Activated T-cell treated with anti-CD3 and anti-CD28 coated beads, Interleukin-2, amount 50 U/mL, for 72 hours (primary cell): Measurements from ENCODE around the gene SLC13A2. TPM values are rescaled to one million over a fixed set of nuclear protein-coding genes. Genes with fewer than 3 reads are reported as not detected.
"Not testable (repeated sequence)": the region's sequence is repeated elsewhere in the genome, so short reads cannot be mapped to it uniquely, and the experiment has no call there.

ENCODE experiments used
- ATAC-seq, 2 donors: fragments of 150-1000 bp; cut with Tn5 transposase; replicated peaks in 1 of 2; 2 replicates each; pipeline ENCODE4 v1.10.0; 2021; ENCODE audit warnings: moderate library complexity in 2 of 2, mild to moderate bottlenecking in 1 of 2
- DNase-seq, 2 donors: peaks; one replicate each; pipeline ENCODE4 v3.0.0; 2021 to 2022; ENCODE audit warnings: mixed read lengths in 1 of 2
- H3K27ac Mint-ChIP-seq: one replicate; pipeline ENCODE4 v1.8.0; 2022; ENCODE audit warnings: mild to moderate bottlenecking, moderate library complexity, mixed read lengths
- H3K27me3 Mint-ChIP-seq: one replicate; pipeline ENCODE4 v1.8.0; 2022; ENCODE audit warnings: low read depth, mixed read lengths
- H3K36me3 Mint-ChIP-seq, 2 donors: one replicate each; pipeline ENCODE4 v1.8.0; 2022; ENCODE audit warnings: mixed read lengths in 2 of 2, mild to moderate bottlenecking in 1 of 2; ENCODE audit not compliant: insufficient read depth in 2 of 2
- H3K4me1 Mint-ChIP-seq: one replicate; pipeline ENCODE4 v1.8.0; 2022; ENCODE audit warnings: low read depth, mixed read lengths
- H3K4me3 Mint-ChIP-seq, 2 donors: one replicate each; pipeline ENCODE4 v1.8.0; 2022; ENCODE audit warnings: mild to moderate bottlenecking in 2 of 2, mixed read lengths in 2 of 2, moderate library complexity in 2 of 2
- H3K9me3 Mint-ChIP-seq, 2 donors: one replicate each; pipeline ENCODE4 v1.8.0; 2022; ENCODE audit warnings: mixed read lengths in 2 of 2
- total RNA-seq, 2 donors: library from RNA; stranded (reverse); gene quantifications; one replicate each; pipeline ENCODE4 v1.2.3, GENCODE V29; 2022

The SLC13A2 gene
- total RNA-seq, 2 donors from 2014 or later: not detected

DNA sequence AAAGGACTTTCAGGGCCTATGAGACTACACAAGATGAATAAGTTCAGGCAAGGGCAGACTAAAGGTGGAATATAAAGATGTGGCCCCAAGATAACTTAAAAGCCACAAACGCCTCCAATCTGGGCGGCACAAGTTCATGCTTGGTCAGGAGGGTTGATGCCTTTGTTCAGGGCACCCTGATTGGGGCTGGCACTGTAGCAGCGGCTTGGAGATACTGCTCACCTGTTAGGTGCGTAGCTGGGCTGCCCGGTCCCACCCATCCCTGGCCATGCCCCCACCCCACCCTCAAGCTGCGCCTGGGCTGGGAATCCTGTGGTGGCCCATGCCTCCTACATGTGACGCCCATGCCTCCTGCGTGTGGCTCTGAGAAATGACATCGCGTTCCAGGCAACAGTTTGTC, 12.5 kb upstream of the SLC13A2 start:
- no peak overlapping the region for H3K4me3 Mint-ChIP-seq
- H3K4me1 Mint-ChIP-seq: no peaks in the 10 kb centered on the region
- ATAC-seq: no peak
- no peak for DNase-seq
- peaks cover 0 to 2% of the 10 kb centered on the region in 2 donors for H3K36me3 Mint-ChIP-seq
- peaks cover 8% of the 10 kb centered on the region for H3K27me3 Mint-ChIP-seq
- no peaks in the 10 kb centered on the region for H3K9me3 Mint-ChIP-seq
- H3K27ac Mint-ChIP-seq: no peak overlapping the region

DNA sequence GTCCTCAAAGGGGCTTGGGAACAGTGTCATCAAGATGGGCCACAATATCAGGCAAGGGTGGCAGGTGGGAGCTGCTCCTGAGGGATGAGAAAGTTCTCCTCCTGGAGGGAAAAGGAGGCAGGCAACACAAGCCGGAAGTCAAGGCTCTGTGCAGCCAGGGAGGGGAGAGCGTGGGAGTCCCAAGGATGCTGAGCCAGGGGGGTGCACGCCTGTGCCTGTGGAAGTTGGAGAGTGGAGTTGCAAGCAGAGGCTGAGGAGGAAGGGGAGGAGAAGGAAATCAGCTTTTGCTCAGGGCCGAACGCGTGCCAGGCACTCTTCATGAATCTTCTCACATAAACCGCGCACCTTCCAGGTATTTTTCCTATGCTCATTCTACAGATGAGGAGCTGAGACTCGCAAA, 7.4 kb upstream of the SLC13A2 start:
- Mint-ChIP-seq H3K27ac (no peak overlapping the region), H3K4me3 (no peak overlapping the region), H3K9me3 (no peaks in the 10 kb centered on the region), H3K4me1 (peaks cover 23% of the 10 kb centered on the region), H3K36me3 (no peaks in the 10 kb centered on the region), H3K27me3 (peaks cover 21% of the 10 kb centered on the region)
- DNase-seq (no peak), ATAC-seq (no peak)

DNA sequence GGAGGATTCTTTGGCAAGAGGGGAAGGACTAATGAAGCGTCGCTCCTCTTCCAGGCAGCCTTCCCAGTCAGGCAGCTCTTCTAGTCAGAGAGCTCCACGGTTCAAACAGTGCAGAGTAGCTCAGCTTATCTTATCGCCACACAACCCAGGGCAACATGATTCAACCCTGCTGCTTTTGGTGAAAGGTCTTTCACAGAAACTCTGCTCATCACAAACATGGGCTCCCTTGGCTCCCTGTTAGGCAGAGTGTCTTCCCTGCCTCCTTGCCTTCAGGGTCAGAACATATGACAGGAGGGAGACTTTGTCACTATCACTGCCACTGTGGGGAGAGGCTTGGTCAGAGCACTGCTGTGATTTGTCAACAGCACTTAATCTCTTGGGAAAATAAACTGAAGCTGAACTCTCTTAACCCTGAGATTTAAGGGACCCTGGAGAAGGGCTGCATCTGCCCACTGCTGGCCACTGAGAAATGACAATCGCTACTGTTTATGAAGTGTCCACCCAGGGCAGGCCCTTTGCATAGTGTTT, 6.9 kb upstream of the SLC13A2 start:
- no peaks in the 10 kb centered on the region for H3K9me3 Mint-ChIP-seq
- H3K27me3 Mint-ChIP-seq: peaks cover 21% of the 10 kb centered on the region
- peaks cover 26% of the 10 kb centered on the region for H3K4me1 Mint-ChIP-seq

DNA sequence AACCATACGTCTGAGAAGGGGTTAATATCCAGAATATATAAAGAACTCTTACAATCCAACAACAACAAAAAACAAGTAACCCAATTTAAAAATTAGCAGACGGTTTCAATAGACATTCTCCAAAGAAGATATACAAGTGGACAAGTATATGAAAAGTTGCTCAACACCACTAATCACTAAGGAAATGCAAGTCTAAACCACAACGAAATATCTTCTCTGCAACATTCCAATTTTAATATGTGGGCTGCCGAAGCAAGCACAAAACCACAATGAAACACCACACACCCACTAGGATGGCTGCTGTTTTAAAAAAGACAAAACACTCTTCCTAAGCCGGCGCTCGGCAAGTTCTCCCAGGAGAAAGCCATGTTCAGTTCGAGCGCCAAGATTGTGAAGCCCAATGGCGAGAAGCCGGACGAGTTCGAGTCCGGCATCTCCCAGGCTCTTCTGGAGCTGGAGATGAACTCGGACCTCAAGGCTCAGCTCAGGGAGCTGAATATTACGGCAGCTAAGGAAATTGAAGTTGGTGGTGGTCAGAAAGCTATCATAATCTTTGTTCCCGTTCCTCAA, 5.9 kb upstream of the SLC13A2 start:
- Mint-ChIP-seq H3K27ac (no peak overlapping the region), H3K27me3 (peaks cover 21% of the 10 kb centered on the region), H3K4me1 (peaks cover 26% of the 10 kb centered on the region), H3K4me3 (no peak overlapping the region), H3K9me3 (no peaks in the 10 kb centered on the region), H3K36me3 (no peaks in the 10 kb centered on the region)
- ATAC-seq (no peak), DNase-seq (no peak)

More for the DNA sequence above, 6.9 kb upstream of the SLC13A2 start:
- H3K27ac Mint-ChIP-seq: no peak overlapping the region
- H3K4me3 Mint-ChIP-seq: no peak overlapping the region
- DNase-seq (no peak), ATAC-seq (no peak)
- H3K36me3 Mint-ChIP-seq: no peaks in the 10 kb centered on the region

DNA sequence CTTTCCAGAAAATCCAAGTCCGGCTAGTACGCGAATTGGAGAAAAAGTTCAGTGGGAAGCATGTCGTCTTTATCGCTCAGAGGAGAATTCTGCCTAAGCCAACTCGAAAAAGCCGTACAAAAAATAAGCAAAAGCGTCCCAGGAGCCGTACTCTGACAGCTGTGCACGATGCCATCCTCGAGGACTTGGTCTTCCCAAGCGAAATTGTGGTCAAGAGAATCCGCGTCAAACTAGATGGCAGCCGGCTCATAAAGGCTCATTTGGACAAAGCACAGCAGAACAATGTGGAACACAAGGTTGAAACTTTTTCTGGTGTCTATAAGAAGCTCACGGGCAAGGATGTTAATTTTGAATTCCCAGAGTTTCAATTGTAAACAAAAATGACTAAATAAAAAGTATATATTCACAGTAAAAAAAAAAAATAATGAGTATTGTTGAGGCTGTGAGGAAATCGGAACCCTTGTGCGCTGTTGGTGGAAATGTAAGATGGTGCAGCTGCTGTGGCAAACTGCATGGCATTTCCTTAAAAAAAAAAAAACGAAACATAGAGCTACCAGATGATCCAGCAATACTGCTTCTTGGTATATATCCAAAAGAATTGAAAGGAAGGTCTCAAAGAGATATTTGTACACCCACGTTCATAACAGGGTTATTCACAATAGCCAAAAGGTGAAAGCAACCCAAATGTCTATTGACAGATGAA, 5.3 kb upstream of the SLC13A2 start:
- ATAC-seq, H3K27ac Mint-ChIP-seq, H3K9me3 Mint-ChIP-seq, DNase-seq, H3K36me3 Mint-ChIP-seq: not testable (repeated sequence)
- Mint-ChIP-seq H3K27me3 (peaks cover 21% of the 10 kb centered on the region), H3K4me3 (peak overlapping the region in 1 of 2 donors; percentile 30), H3K4me1 (peaks cover 26% of the 10 kb centered on the region)

DNA sequence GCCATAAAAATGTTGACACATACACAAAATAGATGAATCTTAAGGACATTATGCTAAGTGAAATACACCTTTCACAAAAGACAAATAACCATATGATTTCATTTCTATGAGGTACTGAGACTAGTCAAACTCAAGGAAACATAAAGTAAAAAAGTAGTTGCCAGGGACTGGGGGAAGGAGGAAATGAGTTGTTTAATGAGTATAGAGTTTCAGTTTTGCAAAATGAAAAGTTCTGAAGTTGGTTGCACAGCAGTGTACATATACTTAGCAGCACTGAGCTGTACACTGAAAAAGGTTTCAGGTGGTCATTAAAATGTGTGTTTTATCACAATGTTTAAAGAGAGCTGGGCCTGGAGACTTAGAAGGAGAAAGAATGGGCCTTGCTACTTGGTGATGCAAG, 4.7 kb upstream of the SLC13A2 start:
- Mint-ChIP-seq H3K27me3 (peaks cover 21% of the 10 kb centered on the region), H3K27ac (peak overlapping the region; percentile 64), H3K4me3 (peak overlapping the region in 1 of 2 donors; percentile 30), H3K36me3 (no peaks in the 10 kb centered on the region), H3K9me3 (no peaks in the 10 kb centered on the region), H3K4me1 (peaks cover 26% of the 10 kb centered on the region)
- DNase-seq (peak in 1 of 2 donors; percentile 13), ATAC-seq (peak; percentile 95 to 96)

DNA sequence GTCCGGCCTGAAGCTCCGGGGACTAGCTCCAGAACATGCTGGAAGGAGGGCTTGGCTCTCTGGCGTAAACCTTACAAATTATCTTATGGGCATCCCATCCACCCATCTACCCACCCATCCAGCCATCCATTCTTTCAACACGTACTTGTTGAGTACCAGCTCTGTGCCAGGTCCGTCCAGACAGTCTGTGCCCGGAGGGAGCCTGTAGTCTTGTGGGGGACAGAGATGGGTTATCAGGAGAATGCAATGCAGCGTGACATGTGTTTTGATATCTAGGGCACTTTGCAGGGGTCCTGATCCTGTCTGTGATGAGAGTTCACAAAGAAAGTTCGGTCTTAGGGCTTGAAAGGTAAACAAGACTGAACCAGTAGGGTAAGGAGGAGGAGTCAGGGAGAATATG, 4.1 kb upstream of the SLC13A2 start:
- no peak overlapping the region for H3K27ac Mint-ChIP-seq
- H3K27me3 Mint-ChIP-seq: peaks cover 21% of the 10 kb centered on the region
- no peak for ATAC-seq
- no peaks in the 10 kb centered on the region for H3K9me3 Mint-ChIP-seq
- DNase-seq: no peak
- no peaks in the 10 kb centered on the region for H3K36me3 Mint-ChIP-seq
- H3K4me3 Mint-ChIP-seq: no peak overlapping the region
- peaks cover 26% of the 10 kb centered on the region for H3K4me1 Mint-ChIP-seq

DNA sequence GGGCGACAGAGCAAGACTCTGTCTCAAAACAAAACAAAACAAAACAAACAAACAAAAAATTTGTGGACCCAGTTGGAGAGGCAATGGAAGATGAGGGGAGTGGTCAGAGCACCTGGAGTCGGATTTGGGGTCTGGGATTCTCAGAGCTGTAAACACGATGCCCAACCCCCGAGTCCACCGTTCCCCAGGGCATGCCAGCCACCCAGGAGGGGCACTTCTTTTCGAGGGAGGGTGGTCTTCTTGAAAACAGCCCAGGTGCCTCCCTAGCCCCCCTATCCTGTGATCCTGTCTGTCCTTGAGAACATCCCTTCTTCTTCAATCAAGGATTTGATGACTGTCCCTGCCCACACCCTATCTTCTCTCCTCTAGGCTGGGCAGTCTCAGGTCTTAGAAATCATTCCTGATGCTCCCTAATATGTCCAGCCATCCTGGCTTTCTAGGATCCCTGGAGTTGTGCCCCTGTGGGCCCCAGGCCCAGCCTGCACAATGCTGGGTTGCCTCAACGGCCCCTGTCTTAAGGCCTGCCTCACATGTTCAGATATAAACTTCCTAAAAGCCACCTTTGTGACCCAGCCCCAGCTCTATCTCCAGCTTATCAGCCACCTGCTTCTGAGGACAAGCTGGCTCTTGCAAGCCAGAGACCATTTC, 3.1 kb upstream of the SLC13A2 start:
- DNase-seq: no peak
- ATAC-seq: no peak

DNA sequence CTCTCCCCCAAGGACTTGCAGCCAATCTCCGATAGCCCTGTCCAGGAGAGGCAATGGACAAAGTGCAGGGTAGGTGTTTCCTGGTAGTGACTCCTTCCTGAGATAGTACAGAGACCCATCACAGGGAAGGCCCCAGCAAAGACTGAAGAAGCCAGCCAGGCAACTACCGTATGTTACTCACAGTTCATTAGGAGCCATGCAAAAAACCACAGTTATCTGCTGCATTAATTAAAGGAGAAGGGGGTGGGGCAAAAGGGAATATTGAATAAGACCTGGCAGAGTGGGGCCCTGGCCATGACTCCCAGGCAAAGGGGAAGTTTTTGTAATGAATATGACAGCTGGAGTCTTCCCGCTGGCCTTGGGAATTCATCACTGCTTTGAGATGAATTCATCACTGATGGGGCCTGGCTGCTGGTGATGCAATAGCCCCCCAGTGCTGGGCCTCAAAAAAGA, 2.5 kb upstream of the SLC13A2 start:
- Mint-ChIP-seq H3K27me3 (peaks cover 12% of the 10 kb centered on the region), H3K4me3 (no peak overlapping the region), H3K36me3 (no peaks in the 10 kb centered on the region), H3K9me3 (no peaks in the 10 kb centered on the region), H3K4me1 (peaks cover 38% of the 10 kb centered on the region), H3K27ac (no peak overlapping the region)
- DNase-seq (no peak), ATAC-seq (no peak)

More for the DNA sequence above, 3.1 kb upstream of the SLC13A2 start:
- no peaks in the 10 kb centered on the region for H3K36me3 Mint-ChIP-seq
- peaks cover 33% of the 10 kb centered on the region for H3K4me1 Mint-ChIP-seq
- H3K27me3 Mint-ChIP-seq: peaks cover 18% of the 10 kb centered on the region
- no peak overlapping the region for H3K27ac Mint-ChIP-seq
- H3K4me3 Mint-ChIP-seq: no peak overlapping the region
- no peaks in the 10 kb centered on the region for H3K9me3 Mint-ChIP-seq

DNA sequence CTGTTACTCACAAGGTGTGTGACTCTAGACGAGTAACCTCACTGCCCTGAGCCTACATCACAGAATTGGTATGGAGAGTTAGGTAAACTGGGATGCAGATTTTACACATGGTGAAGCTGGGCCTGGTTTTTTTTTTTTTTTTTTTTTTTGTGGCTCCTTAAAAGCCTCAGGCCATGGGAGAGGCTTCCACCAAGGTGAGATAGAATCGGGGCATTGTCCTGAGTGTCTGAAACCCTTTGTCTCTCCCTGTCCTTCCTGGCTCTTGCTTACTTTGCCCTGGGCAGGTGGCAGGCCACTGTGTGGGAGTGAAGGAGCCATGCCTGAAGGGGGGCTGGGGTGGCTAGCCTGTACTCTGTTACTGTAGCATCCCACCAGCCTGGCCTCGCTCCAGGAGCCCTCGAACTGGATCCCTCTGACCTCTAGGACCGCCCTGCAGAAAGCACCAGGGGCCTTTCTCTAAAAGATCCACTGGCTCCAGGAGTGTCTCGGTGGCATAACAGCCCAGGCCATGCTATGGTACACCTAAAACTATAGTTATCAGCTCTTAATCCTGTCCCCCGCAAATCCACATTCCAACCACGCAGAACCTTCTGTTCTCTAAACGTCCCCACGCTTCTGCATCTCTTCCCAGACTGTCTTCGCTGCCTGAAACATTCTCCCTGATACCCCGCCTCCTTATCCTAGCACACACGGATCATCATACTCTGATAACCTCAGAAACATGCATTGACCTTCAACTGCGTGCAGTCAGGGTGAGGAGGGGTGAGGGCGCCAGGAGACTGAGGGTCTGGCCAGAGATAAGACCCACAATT, 1.7 kb upstream of the SLC13A2 start:
- ATAC-seq (peak in 1 of 2 donors; percentile 31), DNase-seq (no peak)
- no peaks in the 10 kb centered on the region for H3K9me3 Mint-ChIP-seq
- H3K4me3 Mint-ChIP-seq: no peak overlapping the region
- no peaks in the 10 kb centered on the region for H3K36me3 Mint-ChIP-seq
- H3K4me1 Mint-ChIP-seq: peaks cover 42% of the 10 kb centered on the region
- no peak overlapping the region for H3K27ac Mint-ChIP-seq
- peaks cover 11% of the 10 kb centered on the region for H3K27me3 Mint-ChIP-seq

DNA sequence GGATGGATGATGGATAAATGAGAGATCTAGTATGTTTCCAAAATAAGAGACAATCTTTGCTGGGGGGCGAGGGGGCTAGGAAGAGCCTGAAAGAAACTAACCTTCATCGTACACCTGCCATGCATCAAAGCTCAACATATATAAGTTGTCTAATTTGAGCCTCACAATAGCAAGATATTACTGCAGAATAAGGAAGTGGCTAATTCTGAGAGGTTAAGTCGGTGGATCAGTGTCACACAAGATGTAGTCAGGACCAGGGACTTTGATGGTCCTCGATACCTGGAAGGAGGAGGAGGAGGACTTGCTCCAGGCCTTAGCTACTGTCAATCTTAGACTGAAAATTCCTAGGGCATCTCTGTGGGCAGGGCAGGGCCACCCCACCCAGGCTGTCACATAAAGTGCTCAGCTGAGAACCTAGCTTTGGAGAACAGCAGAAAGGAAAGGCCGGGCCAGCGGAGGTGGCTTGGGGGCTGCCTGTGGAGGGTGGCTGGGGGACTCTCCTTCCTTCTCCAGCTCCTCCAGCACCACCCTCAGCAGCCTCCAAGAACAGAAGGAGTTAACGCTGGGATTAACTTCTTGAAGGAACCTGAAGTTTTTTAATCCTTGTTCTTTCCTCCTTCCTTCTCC, 460 bp upstream of the SLC13A2 start:
- peaks cover 7% of the 10 kb centered on the region for H3K27me3 Mint-ChIP-seq
- peaks cover 42% of the 10 kb centered on the region for H3K4me1 Mint-ChIP-seq
- H3K9me3 Mint-ChIP-seq: no peaks in the 10 kb centered on the region
- no peak overlapping the region for H3K4me3 Mint-ChIP-seq
- DNase-seq (no peak), ATAC-seq (no peak)
- no peak overlapping the region for H3K27ac Mint-ChIP-seq
- no peaks in the 10 kb centered on the region for H3K36me3 Mint-ChIP-seq

DNA sequence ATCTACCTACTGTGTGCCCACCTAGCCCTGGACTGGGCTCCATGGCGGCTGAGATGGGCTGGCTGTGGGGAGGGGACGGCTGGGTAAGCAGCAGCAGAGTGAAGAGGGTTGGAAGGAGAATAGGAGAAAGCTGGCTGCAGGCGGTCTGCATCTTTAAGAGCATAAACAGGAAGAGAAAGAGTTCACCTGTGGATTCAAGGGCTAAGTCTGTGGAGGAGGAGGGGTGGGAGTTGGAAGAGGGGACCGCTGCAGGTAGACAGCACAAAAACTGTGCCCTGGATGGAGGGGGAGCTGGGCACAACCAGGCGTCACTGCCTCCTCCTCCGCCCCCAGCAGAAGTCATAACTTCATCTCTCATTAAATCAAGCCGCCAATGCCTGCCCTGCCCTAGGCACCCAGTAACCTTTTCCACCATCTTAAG, 677 bp downstream of the SLC13A2 start:
- DNase-seq: no peak
- Mint-ChIP-seq H3K27me3 (peaks cover 7% of the 10 kb centered on the region), H3K27ac (no peak overlapping the region), H3K9me3 (no peaks in the 10 kb centered on the region), H3K4me1 (peaks cover 32% of the 10 kb centered on the region), H3K36me3 (no peaks in the 10 kb centered on the region), H3K4me3 (no peak overlapping the region)
- ATAC-seq: no peak
